Measurements from ENCODE around the gene TNFRSF11A.

DNA sequence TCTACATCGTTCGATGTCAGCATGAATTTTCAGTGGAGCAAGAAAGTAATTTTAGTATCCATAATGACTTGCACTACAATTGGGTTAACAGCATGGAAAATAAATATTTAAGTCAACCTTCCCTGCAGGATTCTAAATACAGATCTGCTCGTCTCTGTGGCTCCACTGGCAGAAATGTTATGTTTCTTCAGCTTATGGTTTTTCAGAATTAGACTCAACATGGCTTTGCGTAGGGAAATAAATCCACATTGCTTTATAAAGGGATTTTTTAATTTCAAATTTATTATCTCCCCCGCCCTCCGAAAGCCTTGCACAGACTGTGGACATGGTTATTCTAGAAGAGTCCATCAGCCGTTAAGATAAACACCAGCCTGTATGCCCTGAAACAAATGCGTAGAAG, 18.2 kb downstream of the TNFRSF11A start:
- TF ChIP-seq, protein P1, sequence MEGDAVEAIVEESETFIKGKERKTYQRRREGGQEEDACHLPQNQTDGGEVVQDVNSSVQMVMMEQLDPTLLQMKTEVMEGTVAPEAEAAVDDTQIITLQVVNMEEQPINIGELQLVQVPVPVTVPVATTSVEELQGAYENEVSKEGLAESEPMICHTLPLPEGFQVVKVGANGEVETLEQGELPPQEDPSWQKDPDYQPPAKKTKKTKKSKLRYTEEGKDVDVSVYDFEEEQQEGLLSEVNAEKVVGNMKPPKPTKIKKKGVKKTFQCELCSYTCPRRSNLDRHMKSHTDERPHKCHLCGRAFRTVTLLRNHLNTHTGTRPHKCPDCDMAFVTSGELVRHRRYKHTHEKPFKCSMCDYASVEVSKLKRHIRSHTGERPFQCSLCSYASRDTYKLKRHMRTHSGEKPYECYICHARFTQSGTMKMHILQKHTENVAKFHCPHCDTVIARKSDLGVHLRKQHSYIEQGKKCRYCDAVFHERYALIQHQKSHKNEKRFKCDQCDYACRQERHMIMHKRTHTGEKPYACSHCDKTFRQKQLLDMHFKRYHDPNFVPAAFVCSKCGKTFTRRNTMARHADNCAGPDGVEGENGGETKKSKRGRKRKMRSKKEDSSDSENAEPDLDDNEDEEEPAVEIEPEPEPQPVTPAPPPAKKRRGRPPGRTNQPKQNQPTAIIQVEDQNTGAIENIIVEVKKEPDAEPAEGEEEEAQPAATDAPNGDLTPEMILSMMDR (IDR thresholded peaks at IDR 0.05) = no peak
- no peak for TF ChIP-seq ZFX (IDR thresholded peaks at IDR 0.05; ENCODE audit: borderline replicate concordance)

Data from 22Rv1 (cell line).